Endothelial cell of umbilical vein (primary cell): ENCODE results near the gene TTLL11.

Experiments used
- CTCF ChIP-seq, 2 donors: IDR thresholded peaks; 1 replicate in 1 of 2; 2 replicates in 1 of 2; pipeline ENCODE4 v1.5.1; 2011; ENCODE audit warnings: low read length in 2 of 2, mild to moderate bottlenecking in 2 of 2, moderate library complexity in 2 of 2, control low read depth in 1 of 2, inconsistent platforms in 1 of 2, low read depth in 1 of 2; ENCODE audit not compliant: insufficient read depth in 1 of 2; ENCODE audit errors: extremely low read depth in 1 of 2
- EZH2 ChIP-seq: IDR thresholded peaks from 2 replicates; pipeline ENCODE4 v1.6.1; 2012; ENCODE audit warnings: borderline replicate concordance, low read depth, mild to moderate bottlenecking, moderate library complexity, low read length, inconsistent platforms; ENCODE audit not compliant: severe bottlenecking
- FOS ChIP-seq: IDR thresholded peaks from 2 replicates; pipeline ENCODE4 v1.6.1; 2011; ENCODE audit warnings: mild to moderate bottlenecking, low read length, moderate library complexity, borderline replicate concordance; ENCODE audit not compliant: insufficient read depth
- GATA2 ChIP-seq: IDR thresholded peaks from 2 replicates; pipeline ENCODE4 v1.7.0; 2011; ENCODE audit warnings: low read depth, mild to moderate bottlenecking, moderate library complexity, mixed read lengths, low read length; ENCODE audit not compliant: insufficient read length, insufficient read depth
- JUN ChIP-seq: IDR thresholded peaks from 2 replicates; pipeline ENCODE4 v1.6.1; 2011; ENCODE audit warnings: borderline replicate concordance, low read depth; ENCODE audit not compliant: insufficient read length, insufficient read depth
- MYC ChIP-seq: IDR thresholded peaks from one replicate; pipeline ENCODE4 v1.6.1; 2011; ENCODE audit warnings: mild to moderate bottlenecking, low read depth, low read length
- POLR2A ChIP-seq: IDR thresholded peaks from 2 replicates; pipeline ENCODE4 v1.6.1; 2012; ENCODE audit warnings: low read depth, mild to moderate bottlenecking, control low read depth, low read length
- POLR2AphosphoS5 ChIP-seq: IDR thresholded peaks from 2 replicates; pipeline ENCODE4 v1.6.1; 2012; ENCODE audit warnings: low read depth, mild to moderate bottlenecking, control low read depth, low read length, moderate library complexity; ENCODE audit not compliant: insufficient read depth

DNA sequence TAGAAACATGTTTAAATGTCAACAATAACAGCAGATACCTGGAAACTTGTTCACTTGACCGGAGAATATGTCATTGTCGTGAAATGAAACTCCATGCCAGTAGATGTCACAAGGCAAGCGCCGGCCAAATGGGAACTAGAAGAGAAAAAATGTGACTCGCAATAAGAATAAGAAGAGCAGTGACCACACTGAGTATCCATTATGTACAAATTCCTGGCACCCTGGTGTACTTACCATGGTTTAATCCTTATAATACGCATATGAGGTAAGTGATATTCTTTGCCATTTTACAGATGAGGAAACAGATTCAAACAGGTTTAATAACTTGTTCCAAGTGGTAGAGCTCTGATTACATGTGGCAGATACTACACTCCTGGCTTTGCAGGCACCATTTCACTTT is 53.9 kb downstream of the TTLL11 start:
- TF ChIP-seq CTCF (IDR thresholded peaks at IDR 0.05; ENCODE audit: extremely low read depth in 1 of 2, insufficient read depth in 1 of 2, low read depth in 1 of 2, low read length in 2 of 2) (no peak), POLR2AphosphoS5 (no peak), GATA2 (no peak), POLR2A (no peak), EZH2 (no peak), MYC (no peak), FOS (no peak), JUN (no peak)
